HEK293T (cell line): ENCODE measurements around the gene ASZ1.

Source experiments
- HDGF ChIP-seq: fragments of 450-650 bp; IDR thresholded peaks from 2 replicates; pipeline ENCODE4 v1.6.1; 2017; ENCODE audit warnings: antibody characterized with exemption, borderline replicate concordance
- SUZ12 ChIP-seq: fragments of 450-650 bp; IDR thresholded peaks from 2 replicates; pipeline ENCODE4 v1.6.1; 2016; ENCODE audit warnings: mild to moderate bottlenecking

DNA sequence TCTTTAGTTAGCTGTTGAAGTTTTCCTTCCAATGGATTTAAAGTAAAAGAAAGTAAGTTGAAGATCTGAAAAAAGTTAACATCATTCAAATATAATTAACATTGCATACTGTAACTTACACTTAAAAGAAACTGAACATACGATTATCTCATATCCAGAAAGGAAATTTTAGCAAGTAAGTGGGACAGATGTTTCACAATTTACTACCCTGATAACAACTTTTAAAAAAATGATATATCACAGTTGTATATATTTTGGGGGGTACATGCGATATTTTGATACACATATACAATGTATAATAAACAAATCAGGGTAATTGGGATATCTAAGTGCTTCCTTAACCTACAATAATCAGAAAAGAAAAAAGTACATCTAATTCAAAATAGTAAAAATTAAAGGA is 44.2 kb downstream of the ASZ1 start:
- TF ChIP-seq SUZ12, result no peak
- TF ChIP-seq HDGF, result no peak
